GM19240 (cell line): Measurements from ENCODE around the gene SHQ1.
"Not testable (repeated sequence)": the region's sequence is repeated elsewhere in the genome, so short reads cannot be mapped to it uniquely, and the experiment has no call there.

ENCODE experiments used
- DNase-seq: peaks from one replicate; pipeline ENCODE4 v3.0.0; 2011; ENCODE audit warnings: low spot score; ENCODE audit not compliant: insufficient read length

The SHQ1 gene

GRCh38 chr3:72721683-72722381 lies 126.4 kb downstream of the SHQ1 start:
- no peak for DNase-seq

- DNase-seq, result no peak
Measured at GRCh38 chr3:72720566-72720965, 127.7 kb downstream of the SHQ1 start.

GRCh38 chr3:72719137-72719536 lies 129.1 kb downstream of the SHQ1 start:
- DNase-seq, result no peak

- DNase-seq, result not testable (repeated sequence)
Measured at GRCh38 chr3:72714135-72714534, 134.1 kb downstream of the SHQ1 start.

GRCh38 chr3:72710471-72710870 lies 137.8 kb downstream of the SHQ1 start:
- not testable (repeated sequence) for DNase-seq

GRCh38 chr3:72708441-72708840 lies 139.8 kb downstream of the SHQ1 start:
- no peak for DNase-seq

- DNase-seq, result no peak
Measured at GRCh38 chr3:72702997-72703396, 145.2 kb downstream of the SHQ1 start.

- DNase-seq, result no peak
Measured at GRCh38 chr3:72702390-72702789, 145.9 kb downstream of the SHQ1 start.

- no peak for DNase-seq
Measured at GRCh38 chr3:72700106-72700505, 148.1 kb downstream of the SHQ1 start.

- DNase-seq, result no peak
Measured at GRCh38 chr3:72699631-72700030, 148.6 kb downstream of the SHQ1 start.
